ENCODE results near the gene ASIC2.
A peak's percentile ranks its signal among the peaks of the same experiment; 100 is the strongest.

Gene ASIC2

GRCh38 chr17:33053676-33054075 is 239.4 kb downstream of the ASIC2 start:
- Histone ChIP-seq H3K9me3 (ENCODE audit: insufficient read depth, low read length) (no peaks in the 10 kb centered on the region), H3K9ac (ENCODE audit: low read length) (no peak overlapping the region), H3K79me2 (ENCODE audit: insufficient read depth, low read length) (no peaks in the 10 kb centered on the region), H4K20me1 (ENCODE audit: low read depth, low read length) (no peaks in the 10 kb centered on the region), H3K36me3 (ENCODE audit: low read length) (no peaks in the 10 kb centered on the region), H3K4me3 (ENCODE audit: insufficient read depth, low read length, poor library complexity, severe bottlenecking) (no peak overlapping the region), H3K27me3 (ENCODE audit: low read length) (no peaks in the 10 kb centered on the region), H3K9me2 (replicated peaks; ENCODE audit: insufficient read depth, low read length) (no peaks in the 10 kb centered on the region), H2AFZ (ENCODE audit: low read depth, low read length, severe bottlenecking) (no peak overlapping the region), H3K4me2 (ENCODE audit: low read depth, low read length, poor library complexity, severe bottlenecking) (no peak overlapping the region), H3K27ac (ENCODE audit: low read depth, low read length) (no peak overlapping the region), H3F3A (ENCODE audit: insufficient read depth) (no peaks in the 10 kb centered on the region)
- no peak for TF ChIP-seq EZH2phosphoT487 (conservative IDR thresholded peaks at IDR 0.05; ENCODE audit: low read length)

GRCh38 chr17:33052856-33053255 is 240.2 kb downstream of the ASIC2 start:
- H3F3A ChIP-seq (ENCODE audit: insufficient read depth): no peaks in the 10 kb centered on the region
- H3K27ac ChIP-seq (ENCODE audit: low read depth, low read length): no peak overlapping the region
- TF ChIP-seq EZH2phosphoT487 (conservative IDR thresholded peaks at IDR 0.05; ENCODE audit: low read length) (no peak), CTCF (IDR thresholded peaks at IDR 0.05; ENCODE audit: insufficient read depth, low read length, poor library complexity, severe bottlenecking) (no peak)
- H4K20me1 ChIP-seq (ENCODE audit: low read depth, low read length): no peaks in the 10 kb centered on the region
- H3K4me2 ChIP-seq (ENCODE audit: low read depth, low read length, poor library complexity, severe bottlenecking): no peak overlapping the region
- no peaks in the 10 kb centered on the region for H3K27me3 ChIP-seq (ENCODE audit: low read length)
- H3K4me3 ChIP-seq (ENCODE audit: insufficient read depth, low read length, poor library complexity, severe bottlenecking): no peak overlapping the region
- H3K9me2 ChIP-seq (replicated peaks; ENCODE audit: insufficient read depth, low read length): no peaks in the 10 kb centered on the region
- H3K79me2 ChIP-seq (ENCODE audit: insufficient read depth, low read length): no peaks in the 10 kb centered on the region
- H3K36me3 ChIP-seq (ENCODE audit: low read length): no peaks in the 10 kb centered on the region
- no peak overlapping the region for H3K9ac ChIP-seq (ENCODE audit: low read length)
- H3K9me3 ChIP-seq (ENCODE audit: insufficient read depth, low read length): no peaks in the 10 kb centered on the region
- no peak overlapping the region for H2AFZ ChIP-seq (ENCODE audit: low read depth, low read length, severe bottlenecking)

- H3F3A ChIP-seq (ENCODE audit: insufficient read depth): no peaks in the 10 kb centered on the region
- H3K27me3 ChIP-seq (ENCODE audit: low read length): no peaks in the 10 kb centered on the region
- H3K27ac ChIP-seq (ENCODE audit: low read depth, low read length): no peak overlapping the region
- H3K9ac ChIP-seq (ENCODE audit: low read length): no peak overlapping the region
- no peaks in the 10 kb centered on the region for H3K79me2 ChIP-seq (ENCODE audit: insufficient read depth, low read length)
- no peaks in the 10 kb centered on the region for H3K9me3 ChIP-seq (ENCODE audit: insufficient read depth, low read length)
- H3K9me2 ChIP-seq (replicated peaks; ENCODE audit: insufficient read depth, low read length): no peaks in the 10 kb centered on the region
- H2AFZ ChIP-seq (ENCODE audit: low read depth, low read length, severe bottlenecking): no peak overlapping the region
- H3K4me2 ChIP-seq (ENCODE audit: low read depth, low read length, poor library complexity, severe bottlenecking): no peak overlapping the region
- no peaks in the 10 kb centered on the region for H3K36me3 ChIP-seq (ENCODE audit: low read length)
- no peak overlapping the region for H3K4me3 ChIP-seq (ENCODE audit: insufficient read depth, low read length, poor library complexity, severe bottlenecking)
- TF ChIP-seq EZH2phosphoT487 (conservative IDR thresholded peaks at IDR 0.05; ENCODE audit: low read length) (no peak), CTCF (IDR thresholded peaks at IDR 0.05; ENCODE audit: insufficient read depth, low read length, poor library complexity, severe bottlenecking) (no peak)
- H4K20me1 ChIP-seq (ENCODE audit: low read depth, low read length): no peaks in the 10 kb centered on the region
Measured at GRCh38 chr17:33050611-33051140, 242.4 kb downstream of the ASIC2 start.

GRCh38 chr17:33049781-33050414 is 243.2 kb downstream of the ASIC2 start:
- H3K4me3 ChIP-seq (ENCODE audit: insufficient read depth, low read length, poor library complexity, severe bottlenecking): no peak overlapping the region
- no peak overlapping the region for H3K27ac ChIP-seq (ENCODE audit: low read depth, low read length)
- no peak overlapping the region for H3K9ac ChIP-seq (ENCODE audit: low read length)
- H3K9me2 ChIP-seq (replicated peaks; ENCODE audit: insufficient read depth, low read length): no peaks in the 10 kb centered on the region
- H3K36me3 ChIP-seq (ENCODE audit: low read length): no peaks in the 10 kb centered on the region
- no peaks in the 10 kb centered on the region for H3F3A ChIP-seq (ENCODE audit: insufficient read depth)
- peak; percentile 75 for TF ChIP-seq CTCF (IDR thresholded peaks at IDR 0.05; ENCODE audit: insufficient read depth, low read length, poor library complexity, severe bottlenecking)
- no peak for TF ChIP-seq EZH2phosphoT487 (conservative IDR thresholded peaks at IDR 0.05; ENCODE audit: low read length)
- H4K20me1 ChIP-seq (ENCODE audit: low read depth, low read length): no peaks in the 10 kb centered on the region
- no peak overlapping the region for H2AFZ ChIP-seq (ENCODE audit: low read depth, low read length, severe bottlenecking)
- no peaks in the 10 kb centered on the region for H3K79me2 ChIP-seq (ENCODE audit: insufficient read depth, low read length)
- H3K4me2 ChIP-seq (ENCODE audit: low read depth, low read length, poor library complexity, severe bottlenecking): no peak overlapping the region
- H3K9me3 ChIP-seq (ENCODE audit: insufficient read depth, low read length): no peaks in the 10 kb centered on the region
- H3K27me3 ChIP-seq (ENCODE audit: low read length): no peaks in the 10 kb centered on the region

Data from SU-DHL-6 (cell line).